ENCODE results near the gene SRRD. TPM values are rescaled to one million over a fixed set of nuclear protein-coding genes. Genes with fewer than 3 reads are reported as not detected.
A peak's percentile ranks its signal among the peaks of the same experiment; 100 is the strongest.
"Not testable (repeated sequence)": the region's sequence is repeated elsewhere in the genome, so short reads cannot be mapped to it uniquely, and the experiment has no call there.

SRRD gene, protein sequence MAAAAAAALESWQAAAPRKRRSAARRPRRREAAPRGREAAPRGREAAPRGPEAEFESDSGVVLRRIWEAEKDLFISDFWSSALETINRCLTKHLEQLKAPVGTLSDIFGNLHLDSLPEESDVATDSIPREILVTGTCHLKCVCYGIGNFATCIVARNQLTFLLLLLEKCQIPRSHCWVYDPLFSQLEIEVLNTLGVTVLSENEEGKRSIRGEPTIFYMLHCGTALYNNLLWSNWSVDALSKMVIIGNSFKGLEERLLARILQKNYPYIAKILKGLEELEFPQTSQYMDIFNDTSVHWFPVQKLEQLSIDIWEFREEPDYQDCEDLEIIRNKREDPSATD
- total RNA-seq, result 10 to 100 TPM; 15.1 to 18.7 TPM
- total RNA-seq, result 25.7 to 44.8 reads per million in 2 donors

GRCh38 chr22:26483439-26484359, at the start of gene SRRD, which contains the start of gene HPS4:
SRRD (plus strand) TSS chr22:26483877; CDS start chr22:26483891, 14 bp downstream.
HPS4 (minus strand) TSS chr22:26483783; CDS start chr22:26481762, 2,021 bp downstream.
- peak within 1 kb of the TSS; percentile 96 for H3K4me3 Mint-ChIP-seq
- no peaks in the 10 kb centered on the region for H3K27me3 Mint-ChIP-seq
- ATAC-seq, result peak; percentile 82
- H3K4me1 Mint-ChIP-seq, result peaks cover 56% of the 10 kb centered on the region
- no peaks in the 10 kb centered on the region for H3K9me3 ChIP-seq (ENCODE audit: control insufficient read depth, low read length, poor library complexity, severe bottlenecking)
- peaks cover 2% of the 10 kb centered on the region for H3K36me3 Mint-ChIP-seq (ENCODE audit: low read depth)
- H3K27ac Mint-ChIP-seq, result peak within 1 kb of the TSS; percentile 97
- peak; percentile 91 to 96 (median 95) for DNase-seq

DNA sequence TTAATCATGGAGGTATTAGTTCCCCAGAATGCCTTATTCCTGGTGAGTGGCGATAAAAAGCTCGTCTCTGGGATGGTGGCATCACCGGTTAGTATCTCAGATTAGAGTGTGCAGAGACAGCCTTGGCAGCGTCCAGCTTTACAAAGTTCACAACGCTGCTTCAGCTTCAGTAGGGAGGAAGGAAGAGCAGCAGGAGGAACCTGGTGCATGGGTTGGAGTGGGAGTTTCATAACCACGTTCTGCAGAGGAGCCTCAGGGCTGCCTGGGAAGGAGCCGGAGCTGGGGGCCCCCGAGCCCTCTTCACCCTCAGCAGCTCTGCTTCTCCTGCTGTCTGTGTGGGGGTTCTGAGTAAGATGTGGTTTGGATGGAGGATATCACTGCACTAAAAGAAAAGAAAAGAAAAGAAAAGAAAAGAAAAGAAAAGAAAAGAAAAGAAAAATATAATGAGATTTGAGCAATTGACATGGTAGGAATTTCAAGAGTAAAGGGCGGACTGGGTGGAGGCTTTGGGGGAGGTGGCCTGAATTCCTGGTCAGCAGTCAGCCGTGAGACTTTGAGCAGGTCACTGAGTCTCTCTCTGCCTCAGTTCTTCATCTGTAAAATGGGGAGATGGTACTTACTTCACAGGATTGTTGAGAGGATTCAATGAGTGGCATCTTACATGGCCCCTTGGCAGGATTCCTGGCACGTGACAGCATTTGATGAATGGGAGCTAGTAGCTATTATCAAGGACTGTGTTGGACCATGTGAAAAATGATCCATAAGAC, 48.2 kb upstream of the SRRD start:
- no peaks in the 10 kb centered on the region for H3K36me3 Mint-ChIP-seq (ENCODE audit: low read depth)

DNA sequence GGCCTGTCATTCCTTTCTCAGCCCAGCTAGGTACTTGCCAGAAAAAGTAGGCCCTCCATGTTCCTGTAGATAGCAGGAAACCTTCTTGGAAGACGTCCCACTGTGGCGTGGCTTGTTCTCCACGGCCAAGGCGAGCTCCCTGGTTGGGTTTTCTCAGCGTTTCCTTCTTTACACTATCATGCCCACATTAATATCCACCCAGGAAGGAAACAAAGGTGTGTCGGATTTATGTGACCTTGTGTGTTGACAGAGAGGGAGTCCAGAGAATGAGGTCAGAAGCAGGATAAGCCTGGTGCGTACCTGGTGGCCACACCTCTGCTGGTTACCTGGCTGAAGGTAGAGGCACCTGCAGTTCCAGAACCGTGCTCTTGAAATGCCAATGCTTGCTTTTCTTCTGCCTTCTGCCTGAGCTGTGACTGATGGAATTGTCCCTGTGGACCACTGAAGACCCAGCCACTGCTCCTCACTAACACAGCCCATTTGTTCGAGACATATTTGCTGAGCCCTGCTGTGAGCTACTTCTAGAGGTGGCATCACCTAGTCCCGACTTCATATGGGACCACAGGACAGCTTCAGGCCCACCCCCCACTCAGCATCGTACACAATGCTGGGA, 46.7 kb upstream of the SRRD start:
- no peaks in the 10 kb centered on the region for H3K9me3 ChIP-seq (ENCODE audit: control insufficient read depth, low read length, poor library complexity, severe bottlenecking)
- no peak for ATAC-seq
- no peaks in the 10 kb centered on the region for H3K27me3 Mint-ChIP-seq
- peak overlapping the region; percentile 61 for H3K27ac Mint-ChIP-seq
- H3K4me3 Mint-ChIP-seq, result no peak overlapping the region
- no peaks in the 10 kb centered on the region for H3K36me3 Mint-ChIP-seq (ENCODE audit: low read depth)
- H3K4me1 Mint-ChIP-seq, result peaks cover 21% of the 10 kb centered on the region
- no peak for DNase-seq

More for the DNA sequence above, 48.2 kb upstream of the SRRD start:
- peak overlapping the region; percentile 66 for H3K27ac Mint-ChIP-seq
- ATAC-seq (no peak), DNase-seq (no peak)
- no peaks in the 10 kb centered on the region for H3K27me3 Mint-ChIP-seq
- no peak overlapping the region for H3K4me3 Mint-ChIP-seq
- H3K9me3 ChIP-seq (ENCODE audit: control insufficient read depth, low read length, poor library complexity, severe bottlenecking), result no peaks in the 10 kb centered on the region
- peaks cover 24% of the 10 kb centered on the region for H3K4me1 Mint-ChIP-seq

DNA sequence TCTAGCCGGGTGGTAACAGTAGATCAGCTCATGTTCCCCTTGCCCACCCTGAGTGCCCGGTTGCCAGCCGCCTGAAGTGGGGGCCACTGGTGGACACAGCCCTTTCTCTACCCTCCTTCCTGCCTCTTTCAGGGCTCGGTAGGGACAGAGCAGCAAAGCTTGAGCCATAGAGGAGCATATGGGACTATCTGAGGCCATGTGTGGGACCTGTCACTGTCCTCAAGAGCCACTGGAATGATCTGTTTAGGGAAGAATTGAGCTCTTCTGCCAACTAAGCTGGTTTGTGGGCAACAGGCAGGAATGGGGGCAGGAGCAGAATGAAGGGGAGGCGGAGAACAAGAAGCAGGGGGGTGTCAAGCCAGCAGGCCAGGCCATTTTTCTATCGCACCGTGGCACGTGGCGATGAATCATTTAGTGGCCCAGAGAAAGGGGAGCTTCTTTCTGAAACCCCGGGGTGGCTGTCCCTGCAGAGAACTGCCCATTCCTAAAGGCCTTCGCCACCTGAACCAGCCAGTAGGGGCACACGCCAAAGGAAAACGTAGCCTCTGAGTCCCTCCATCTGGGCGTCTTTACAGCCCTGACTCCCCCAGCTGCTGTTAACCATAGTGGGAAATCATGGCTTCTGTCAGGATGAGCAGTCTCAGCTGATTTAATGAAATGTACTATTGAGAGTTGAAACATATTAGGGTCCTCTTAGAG, 45.8 kb upstream of the SRRD start:
- H3K9me3 ChIP-seq (ENCODE audit: control insufficient read depth, low read length, poor library complexity, severe bottlenecking), result no peaks in the 10 kb centered on the region
- Mint-ChIP-seq H3K27me3 (no peaks in the 10 kb centered on the region), H3K27ac (peak overlapping the region; percentile 61), H3K4me3 (no peak overlapping the region), H3K4me1 (peaks cover 21% of the 10 kb centered on the region), H3K36me3 (ENCODE audit: low read depth) (no peaks in the 10 kb centered on the region)
- ATAC-seq (no peak), DNase-seq (no peak)

- H3K27ac Mint-ChIP-seq; H3K9me3 ChIP-seq (ENCODE audit: control insufficient read depth, low read length, poor library complexity, severe bottlenecking); H3K36me3 Mint-ChIP-seq (ENCODE audit: low read depth); H3K4me3 Mint-ChIP-seq; DNase-seq; ATAC-seq; H3K27me3 Mint-ChIP-seq: not testable (repeated sequence)
- peaks cover 21% of the 10 kb centered on the region for H3K4me1 Mint-ChIP-seq
Observed at GRCh38 chr22:26438776-26439175, 44.9 kb upstream of the SRRD start.

GRCh38 chr22:26439559-26439958, 44.1 kb upstream of the SRRD start:
- Mint-ChIP-seq H3K27ac (no peak overlapping the region), H3K27me3 (no peaks in the 10 kb centered on the region), H3K4me1 (peaks cover 21% of the 10 kb centered on the region), H3K4me3 (no peak overlapping the region), H3K36me3 (ENCODE audit: low read depth) (no peaks in the 10 kb centered on the region)
- ATAC-seq (no peak), DNase-seq (no peak)
- no peaks in the 10 kb centered on the region for H3K9me3 ChIP-seq (ENCODE audit: control insufficient read depth, low read length, poor library complexity, severe bottlenecking)

- no peak for DNase-seq
- Mint-ChIP-seq H3K4me1 (peaks cover 9% of the 10 kb centered on the region), H3K36me3 (ENCODE audit: low read depth) (peaks cover 3% of the 10 kb centered on the region), H3K4me3 (no peak overlapping the region), H3K27ac (no peak overlapping the region), H3K27me3 (no peaks in the 10 kb centered on the region)
- ATAC-seq, result no peak
- H3K9me3 ChIP-seq (ENCODE audit: control insufficient read depth, low read length, poor library complexity, severe bottlenecking), result no peaks in the 10 kb centered on the region
Observed at GRCh38 chr22:26442086-26442756, 41.5 kb upstream of the SRRD start.

- ATAC-seq, result no peak
- DNase-seq, result no peak
- no peaks in the 10 kb centered on the region for H3K9me3 ChIP-seq (ENCODE audit: control insufficient read depth, low read length, poor library complexity, severe bottlenecking)
- H3K27me3 Mint-ChIP-seq, result no peaks in the 10 kb centered on the region
- H3K4me3 Mint-ChIP-seq, result no peak overlapping the region
- peaks cover 6% of the 10 kb centered on the region for H3K4me1 Mint-ChIP-seq
- peak overlapping the region; percentile 74 for H3K27ac Mint-ChIP-seq
- H3K36me3 Mint-ChIP-seq (ENCODE audit: low read depth), result peaks cover 3% of the 10 kb centered on the region
Observed at GRCh38 chr22:26443901-26444690, 39.6 kb upstream of the SRRD start.

GRCh38 chr22:26444777-26445176, 38.9 kb upstream of the SRRD start:
- H3K27me3 Mint-ChIP-seq, result no peaks in the 10 kb centered on the region
- H3K4me3 Mint-ChIP-seq, result no peak overlapping the region
- H3K9me3 ChIP-seq (ENCODE audit: control insufficient read depth, low read length, poor library complexity, severe bottlenecking), result no peaks in the 10 kb centered on the region
- H3K36me3 Mint-ChIP-seq (ENCODE audit: low read depth), result peaks cover 3% of the 10 kb centered on the region
- DNase-seq (no peak), ATAC-seq (no peak)
- H3K27ac Mint-ChIP-seq, result peak overlapping the region; percentile 27
- peaks cover 3% of the 10 kb centered on the region for H3K4me1 Mint-ChIP-seq

DNA sequence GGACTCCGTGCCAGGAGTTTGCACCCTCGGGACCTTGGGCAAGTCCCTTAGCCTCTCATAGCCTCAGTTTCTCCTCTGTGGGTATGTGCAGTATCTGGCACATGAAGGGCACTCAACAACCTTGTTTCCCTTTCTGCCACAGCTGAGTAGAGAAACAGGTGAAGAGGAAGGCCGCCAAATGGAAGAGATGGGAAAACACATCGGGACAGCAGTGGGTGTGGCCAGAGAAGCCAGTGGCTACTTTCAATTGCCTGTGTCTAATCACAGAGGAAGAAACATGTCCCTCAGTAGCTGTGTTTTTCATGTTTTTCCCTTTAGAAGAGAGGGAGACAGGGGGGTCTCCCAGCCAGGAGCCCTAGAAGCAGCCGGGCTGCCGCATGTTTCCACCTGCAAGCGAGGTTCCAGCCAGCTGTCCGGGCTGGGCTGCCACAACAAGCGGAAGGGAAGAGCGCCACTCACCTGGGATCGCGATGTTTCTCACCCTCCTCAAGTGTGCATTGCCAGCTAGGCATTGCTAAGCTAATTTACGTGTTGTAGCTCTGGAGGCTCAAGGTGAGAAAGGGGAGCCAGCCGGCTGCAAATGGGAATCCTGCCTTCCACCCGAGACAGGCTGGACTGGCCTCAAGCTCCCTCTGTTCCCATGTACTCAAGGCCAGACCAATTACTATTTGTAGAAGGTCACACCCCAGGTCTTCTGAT, 38.0 kb upstream of the SRRD start:
- Mint-ChIP-seq H3K4me1 (peaks cover 3% of the 10 kb centered on the region), H3K27ac (peak overlapping the region; percentile 27), H3K36me3 (ENCODE audit: low read depth) (peaks cover 3% of the 10 kb centered on the region), H3K4me3 (no peak overlapping the region), H3K27me3 (no peaks in the 10 kb centered on the region)
- no peak for ATAC-seq
- no peak for DNase-seq
- no peaks in the 10 kb centered on the region for H3K9me3 ChIP-seq (ENCODE audit: control insufficient read depth, low read length, poor library complexity, severe bottlenecking)
